HepG2 (cell line): ENCODE results near the gene RPF1. TPM values are rescaled to one million over a fixed set of nuclear protein-coding genes. Genes with fewer than 3 reads are reported as not detected.

Source experiments
- ARID5B ChIP-seq: IDR thresholded peaks from 2 replicates; pipeline ENCODE4 v1.4.0; 2020; ENCODE audit warnings: mild to moderate bottlenecking, missing genetic modification reagents
- DDIT3 ChIP-seq: sonication (generic); formaldehyde crosslinking; IDR thresholded peaks from 2 replicates; pipeline ENCODE4 v1.4.0; 2020; ENCODE audit warnings: mild to moderate bottlenecking, missing genetic modification reagents
- ELF4 ChIP-seq: sonication (generic); formaldehyde crosslinking; IDR thresholded peaks from 2 replicates; pipeline ENCODE4 v1.5.0; 2020; ENCODE audit warnings: missing genetic modification reagents, mild to moderate bottlenecking, moderate library complexity, borderline replicate concordance
- GMEB1 ChIP-seq: sonication (generic); formaldehyde crosslinking; IDR thresholded peaks from 2 replicates; pipeline ENCODE4 v1.5.1; 2020; ENCODE audit warnings: missing genetic modification reagents, mild to moderate bottlenecking, borderline replicate concordance
- HOXA7 ChIP-seq: sonication (generic); formaldehyde crosslinking; IDR thresholded peaks from 2 replicates; pipeline ENCODE4 v1.8.1; 2022; ENCODE audit warnings: mild to moderate bottlenecking, missing genetic modification reagents, moderate library complexity
- NFIB ChIP-seq: sonication (generic); formaldehyde crosslinking; IDR thresholded peaks from 2 replicates; pipeline ENCODE4 v1.9.0; 2021; ENCODE audit warnings: missing genetic modification reagents, mild to moderate bottlenecking, borderline replicate concordance
- NR2F1 ChIP-seq, 2 experiments: fragments of 450-650 bp in 1 of 2; formaldehyde crosslinking in 1 of 2; IDR thresholded peaks; 2 replicates each; pipeline versions ENCODE4 v1.5.0 to v1.6.1; 2016 to 2020; ENCODE audit warnings: mild to moderate bottlenecking in 1 of 2, missing compliant biosample characterization in 1 of 2, missing genetic modification reagents in 1 of 2, moderate library complexity in 1 of 2
- PHF8 ChIP-seq: sonication (generic); formaldehyde crosslinking; IDR thresholded peaks from 2 replicates; pipeline ENCODE4 v1.5.0; 2020; ENCODE audit warnings: missing genetic modification reagents
- SP2 ChIP-seq: sonication (generic); formaldehyde crosslinking; IDR thresholded peaks from 2 replicates; pipeline ENCODE4 v1.5.1; 2020; ENCODE audit warnings: mild to moderate bottlenecking, missing genetic modification reagents
- YY1 ChIP-seq: IDR thresholded peaks from 2 replicates; pipeline ENCODE4 v1.6.1; 2011; ENCODE audit warnings: low read length, low read depth, moderate library complexity, mild to moderate bottlenecking; ENCODE audit not compliant: insufficient read depth, insufficient replicate concordance
- ZNF296 ChIP-seq: sonication (generic); formaldehyde crosslinking; conservative IDR thresholded peaks from 2 replicates; pipeline ENCODE4 v1.5.0; 2020; ENCODE audit warnings: mild to moderate bottlenecking, missing genetic modification reagents
- ZNF382 ChIP-seq: sonication (generic); formaldehyde crosslinking; IDR thresholded peaks from 2 replicates; pipeline ENCODE4 v1.5.0; 2020; ENCODE audit warnings: missing genetic modification reagents, mild to moderate bottlenecking, borderline replicate concordance
- polyA plus RNA-seq, 8 experiments: library from polyadenylated mRNA; depleted of rRNA in 3 of 8; stranded (reverse) in 7 of 8; unstranded in 1 of 8; fragments of >200 nt; fragmentation: Illumina TruSeq in 4 of 8; extraction: Trizol in 4 of 8; gene quantifications; 2 replicates each; pipeline versions ENCODE4 v1.2.1 to v1.2.3, GENCODE V29; 2011 to 2016; ENCODE audit warnings: low read depth in 4 of 8, missing spikeins in 1 of 8, mixed read lengths in 1 of 8; ENCODE audit not compliant: insufficient read depth in 1 of 8
- total RNA-seq, 5 experiments: library from RNA; depleted of rRNA; stranded (reverse); fragments of >200 nt; fragmentation: Illumina TruSeq; extraction: Trizol; gene quantifications; 2 replicates each; pipeline ENCODE4 v1.2.3, GENCODE V29; 2016; ENCODE audit warnings: low read depth in 1 of 5
- TF ChIP-seq, protein P1 (sequence below): sonication (generic); formaldehyde crosslinking; IDR thresholded peaks from 2 replicates; pipeline ENCODE4 v1.5.0; 2020; ENCODE audit warnings: missing genetic modification reagents
- TF ChIP-seq, protein P2 (sequence below): IDR thresholded peaks from 2 replicates; pipeline ENCODE4 v1.6.1; 2016; ENCODE audit warnings: missing compliant biosample characterization, missing genetic modification reagents, borderline replicate concordance
- TF ChIP-seq, protein P3 (sequence below): sonication (generic); formaldehyde crosslinking; IDR thresholded peaks from 2 replicates; pipeline ENCODE4 v1.4.0; 2020; ENCODE audit warnings: missing genetic modification reagents, borderline replicate concordance

RPF1 gene
- total and polyA plus RNA-seq, 2 of the 13 experiments (the other 11 are each of a cell fraction or from before 2014, with no cell fraction given) = 23.0 to 39.0 TPM

DNA sequence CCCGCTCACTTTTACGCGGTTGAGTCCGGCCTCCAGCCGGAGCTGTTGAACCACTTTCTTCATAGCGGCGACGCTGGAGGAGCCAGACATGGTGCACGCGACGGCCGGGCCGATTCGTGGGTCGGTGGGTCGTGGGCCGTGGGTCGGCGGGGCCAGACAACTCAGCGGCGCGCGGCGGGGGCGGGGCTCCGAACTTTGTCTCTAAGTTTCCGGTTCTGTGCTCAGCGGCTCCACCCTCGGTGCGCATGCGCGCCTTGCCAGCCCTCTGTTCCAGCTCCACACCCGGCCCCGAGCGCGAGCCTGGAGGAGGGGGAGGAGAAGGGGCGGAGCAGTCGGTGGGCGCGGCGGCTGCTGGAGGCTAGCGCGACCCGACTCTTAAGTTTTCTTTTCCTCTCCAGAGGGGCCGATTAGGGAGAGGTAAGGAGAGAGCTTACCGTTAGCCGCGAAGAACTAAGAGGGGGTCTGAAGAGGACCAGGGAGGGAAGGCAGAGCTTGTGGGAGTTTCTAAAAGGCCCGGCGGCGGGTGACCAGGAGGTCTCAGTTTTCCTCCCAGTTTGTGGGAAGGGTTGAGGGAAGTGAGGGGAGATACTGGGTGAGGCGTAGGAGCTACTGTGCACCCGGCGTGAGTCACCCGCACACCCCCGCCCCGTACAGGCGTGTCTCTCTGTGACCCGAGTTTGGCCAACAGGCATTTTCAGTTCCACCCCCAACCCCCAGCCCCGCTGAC lies 27.1 kb downstream of the RPF1 start, which contains the start of the genes GNG5 and SPATA1 (continued):
- TF ChIP-seq ARID5B (CRISPR knock-in tag) = peak; percentile 70
- TF ChIP-seq, protein P1, sequence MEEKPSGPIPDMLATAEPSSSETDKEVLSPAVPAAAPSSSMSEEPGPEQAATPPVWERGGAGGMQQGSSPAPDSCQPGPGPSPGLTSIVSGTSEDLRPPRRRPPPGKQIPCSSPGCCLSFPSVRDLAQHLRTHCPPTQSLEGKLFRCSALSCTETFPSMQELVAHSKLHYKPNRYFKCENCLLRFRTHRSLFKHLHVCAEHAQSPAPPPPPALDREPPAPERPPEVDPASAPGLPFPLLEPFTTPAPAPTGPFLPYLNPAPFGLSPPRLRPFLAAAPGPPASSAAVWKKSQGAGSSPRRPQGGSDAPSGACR (CRISPR knock-in tag) = no peak
- no peak for TF ChIP-seq NFIB (CRISPR knock-in tag)
- TF ChIP-seq, protein P2, sequence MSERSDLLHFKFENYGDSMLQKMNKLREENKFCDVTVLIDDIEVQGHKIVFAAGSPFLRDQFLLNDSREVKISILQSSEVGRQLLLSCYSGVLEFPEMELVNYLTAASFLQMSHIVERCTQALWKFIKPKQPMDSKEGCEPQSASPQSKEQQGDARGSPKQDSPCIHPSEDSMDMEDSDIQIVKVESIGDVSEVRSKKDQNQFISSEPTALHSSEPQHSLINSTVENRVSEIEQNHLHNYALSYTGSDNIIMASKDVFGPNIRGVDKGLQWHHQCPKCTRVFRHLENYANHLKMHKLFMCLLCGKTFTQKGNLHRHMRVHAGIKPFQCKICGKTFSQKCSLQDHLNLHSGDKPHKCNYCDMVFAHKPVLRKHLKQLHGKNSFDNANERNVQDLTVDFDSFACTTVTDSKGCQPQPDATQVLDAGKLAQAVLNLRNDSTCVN (CRISPR knock-in tag) = no peak
- TF ChIP-seq ZNF296 (CRISPR knock-in tag) = no peak
- no peak for TF ChIP-seq ELF4
- peak; percentile 2 for TF ChIP-seq YY1
- TF ChIP-seq, protein P3, sequence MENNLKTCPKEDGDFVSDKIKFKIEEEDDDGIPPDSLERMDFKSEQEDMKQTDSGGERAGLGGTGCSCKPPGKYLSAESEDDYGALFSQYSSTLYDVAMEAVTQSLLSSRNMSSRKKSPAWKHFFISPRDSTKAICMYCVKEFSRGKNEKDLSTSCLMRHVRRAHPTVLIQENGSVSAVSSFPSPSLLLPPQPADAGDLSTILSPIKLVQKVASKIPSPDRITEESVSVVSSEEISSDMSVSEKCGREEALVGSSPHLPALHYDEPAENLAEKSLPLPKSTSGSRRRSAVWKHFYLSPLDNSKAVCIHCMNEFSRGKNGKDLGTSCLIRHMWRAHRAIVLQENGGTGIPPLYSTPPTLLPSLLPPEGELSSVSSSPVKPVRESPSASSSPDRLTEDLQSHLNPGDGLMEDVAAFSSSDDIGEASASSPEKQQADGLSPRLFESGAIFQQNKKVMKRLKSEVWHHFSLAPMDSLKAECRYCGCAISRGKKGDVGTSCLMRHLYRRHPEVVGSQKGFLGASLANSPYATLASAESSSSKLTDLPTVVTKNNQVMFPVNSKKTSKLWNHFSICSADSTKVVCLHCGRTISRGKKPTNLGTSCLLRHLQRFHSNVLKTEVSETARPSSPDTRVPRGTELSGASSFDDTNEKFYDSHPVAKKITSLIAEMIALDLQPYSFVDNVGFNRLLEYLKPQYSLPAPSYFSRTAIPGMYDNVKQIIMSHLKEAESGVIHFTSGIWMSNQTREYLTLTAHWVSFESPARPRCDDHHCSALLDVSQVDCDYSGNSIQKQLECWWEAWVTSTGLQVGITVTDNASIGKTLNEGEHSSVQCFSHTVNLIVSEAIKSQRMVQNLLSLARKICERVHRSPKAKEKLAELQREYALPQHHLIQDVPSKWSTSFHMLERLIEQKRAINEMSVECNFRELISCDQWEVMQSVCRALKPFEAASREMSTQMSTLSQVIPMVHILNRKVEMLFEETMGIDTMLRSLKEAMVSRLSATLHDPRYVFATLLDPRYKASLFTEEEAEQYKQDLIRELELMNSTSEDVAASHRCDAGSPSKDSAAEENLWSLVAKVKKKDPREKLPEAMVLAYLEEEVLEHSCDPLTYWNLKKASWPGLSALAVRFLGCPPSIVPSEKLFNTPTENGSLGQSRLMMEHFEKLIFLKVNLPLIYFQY (CRISPR knock-in tag) = peak; percentile 4; the same call in 1 of the 2 replicates
- no peak for TF ChIP-seq DDIT3 (CRISPR knock-in tag)
- peak; percentile 39; the same call in 1 of the 2 replicates for TF ChIP-seq GMEB1
- TF ChIP-seq PHF8 (CRISPR knock-in tag) = peak; percentile 79
- TF ChIP-seq ZNF382 (CRISPR knock-in tag) = no peak
- TF ChIP-seq NR2F1 (CRISPR knock-in tag; IDR thresholded peaks at IDR 0.05) = no peak
- TF ChIP-seq SP2 = peak; percentile 54; the same call in 1 of the 2 replicates
- no peak for TF ChIP-seq HOXA7 (CRISPR knock-in tag)
